IPS-18c (cell line): ENCODE measurements around the gene C22orf31.

Source experiments
- H3K4me3 ChIP-seq: 2 replicates; pipeline ENCODE4 v1.7.0; 2013; ENCODE audit warnings: low read depth, mild to moderate bottlenecking, low read length, moderate library complexity; ENCODE audit not compliant: insufficient read depth
- H3K9me3 ChIP-seq: one replicate; pipeline ENCODE4 v1.6.1; 2013; ENCODE audit warnings: mild to moderate bottlenecking, low read length, moderate library complexity; ENCODE audit not compliant: control insufficient read depth, insufficient read depth

C22orf31 gene

DNA sequence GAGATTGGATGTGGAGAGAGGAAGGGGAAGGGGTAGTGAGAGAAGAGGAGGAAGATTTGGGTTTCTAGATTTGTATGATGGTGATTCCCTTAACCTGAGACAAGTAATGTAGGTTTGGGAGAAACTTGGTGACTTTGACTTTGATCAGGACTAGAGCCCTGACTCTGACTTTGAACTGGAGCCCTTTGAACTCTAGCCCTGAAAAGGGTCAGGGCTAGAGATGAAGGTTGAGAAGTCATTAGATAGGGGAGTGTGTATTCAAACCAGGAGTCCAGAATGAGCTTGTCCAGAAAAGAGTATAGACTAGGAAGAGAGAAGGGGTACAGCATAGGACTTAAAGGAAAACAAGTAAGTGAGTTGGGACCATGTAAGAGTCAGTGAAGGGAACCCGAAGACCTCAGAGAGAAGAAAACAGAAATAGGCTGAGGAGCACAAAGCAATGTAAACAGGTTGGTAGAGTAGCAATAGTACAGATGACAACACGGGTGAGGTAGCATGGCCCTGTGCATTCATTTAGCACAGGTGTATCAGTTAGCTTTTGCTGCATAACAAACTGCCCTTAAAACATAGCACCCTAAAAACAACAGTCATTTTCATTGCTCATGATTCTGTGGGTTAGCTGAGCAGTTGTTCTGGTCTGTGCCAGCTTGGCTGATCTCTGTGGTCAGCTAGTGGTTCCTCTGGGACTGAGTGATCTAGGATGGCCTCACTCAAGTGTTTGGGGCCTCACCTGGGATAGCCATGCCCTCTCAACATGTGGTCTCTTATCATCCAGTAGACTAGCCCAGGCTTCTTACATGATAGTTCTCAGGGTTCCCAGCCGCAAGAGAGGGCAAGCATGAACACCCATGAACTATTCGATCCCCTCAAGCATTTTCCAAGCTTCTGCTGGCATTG lies 43.1 kb downstream of the C22orf31 start:
- H3K9me3 ChIP-seq: no peaks in the 10 kb centered on the region

DNA sequence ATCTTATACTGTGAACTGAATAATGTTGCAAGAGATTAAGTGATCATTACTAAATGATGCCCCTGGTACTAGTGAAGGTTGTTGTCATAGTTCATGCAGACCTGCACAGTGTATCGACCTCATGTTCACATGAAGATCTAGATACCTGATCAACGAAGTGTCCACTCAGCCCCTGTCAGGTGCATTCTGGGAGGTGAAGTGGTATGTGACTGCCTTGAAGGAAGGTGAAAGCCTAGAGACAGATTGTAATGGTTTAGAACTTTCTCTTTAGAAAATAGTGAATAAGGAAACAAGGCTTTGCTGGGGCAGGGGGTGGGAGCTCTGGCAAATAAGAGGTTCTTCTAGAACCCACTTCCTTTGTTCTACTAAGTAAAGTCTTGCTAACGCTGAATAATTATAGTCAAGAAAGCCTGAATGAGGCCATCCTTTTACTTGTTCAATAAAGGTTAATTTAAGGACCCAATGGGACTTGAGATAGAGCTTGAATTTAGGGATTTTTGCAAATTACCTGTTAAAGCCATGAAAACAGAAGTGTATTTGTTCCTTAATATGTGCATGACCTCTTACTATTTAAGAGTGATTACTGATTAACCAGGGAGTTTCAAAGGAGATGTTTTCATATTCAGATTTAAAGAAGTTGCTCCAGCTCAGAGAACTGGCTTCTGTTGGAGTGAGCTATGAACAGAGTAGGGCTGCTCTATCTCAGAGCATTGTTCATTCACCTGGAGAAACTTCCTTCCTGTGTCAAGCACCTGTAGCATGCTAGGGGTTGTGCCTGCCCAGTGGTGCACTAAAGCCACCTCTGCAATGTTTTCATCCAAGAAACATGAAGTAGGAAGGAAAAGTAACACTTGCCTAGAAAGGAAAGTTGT lies 45.3 kb downstream of the C22orf31 start:
- H3K4me3 ChIP-seq: no peak overlapping the region
- H3K9me3 ChIP-seq: no peaks in the 10 kb centered on the region

More for the DNA sequence above, 43.1 kb downstream of the C22orf31 start:
- H3K4me3 ChIP-seq: no peak overlapping the region

- Histone ChIP-seq H3K9me3 (no peaks in the 10 kb centered on the region), H3K4me3 (no peak overlapping the region)
These were observed 46.9 kb downstream of the C22orf31 start for GRCh38 chr22:29014773-29015172.

DNA sequence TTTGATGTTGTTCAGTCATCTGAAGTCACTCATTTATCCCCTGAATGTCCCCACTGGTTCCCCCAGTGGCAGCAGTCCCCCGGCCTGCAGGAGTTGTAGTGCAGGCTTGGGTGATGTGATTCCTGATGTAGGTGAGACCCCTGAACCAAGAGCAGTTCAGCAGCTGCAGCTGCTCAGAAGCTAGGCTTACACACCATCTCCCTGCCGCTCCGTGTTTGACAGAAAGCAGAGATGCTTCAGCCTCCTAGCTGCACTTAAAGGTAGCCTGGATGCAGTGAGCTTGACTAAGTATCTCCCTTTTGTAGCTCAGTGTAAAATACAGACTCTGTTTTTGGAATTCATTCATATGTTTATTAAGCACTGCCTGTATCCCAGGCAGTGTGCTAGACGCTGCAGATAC lies 47.3 kb downstream of the C22orf31 start:
- Histone ChIP-seq H3K4me3 (no peak overlapping the region), H3K9me3 (no peaks in the 10 kb centered on the region)

DNA sequence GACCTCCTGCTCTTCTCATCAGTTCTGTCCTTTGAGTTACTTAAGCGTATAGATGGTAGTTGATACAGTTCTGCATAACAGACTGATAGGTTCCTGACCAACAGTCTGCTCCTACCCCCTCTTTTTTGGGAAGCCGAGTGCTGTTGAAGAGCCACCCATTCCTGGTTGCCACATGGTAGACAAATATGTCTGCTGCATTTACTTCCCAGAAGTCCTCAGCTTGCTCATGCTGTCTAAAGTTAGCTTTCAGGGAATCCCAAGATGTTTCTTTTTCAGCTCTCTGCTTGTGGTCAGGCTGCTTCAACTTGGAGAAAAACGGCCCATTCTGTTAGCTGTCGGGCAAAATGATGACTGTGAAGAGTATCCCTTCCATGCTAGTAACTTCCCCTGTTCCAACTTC lies 48.7 kb downstream of the C22orf31 start:
- Histone ChIP-seq H3K4me3 (no peak overlapping the region), H3K9me3 (no peaks in the 10 kb centered on the region)

DNA sequence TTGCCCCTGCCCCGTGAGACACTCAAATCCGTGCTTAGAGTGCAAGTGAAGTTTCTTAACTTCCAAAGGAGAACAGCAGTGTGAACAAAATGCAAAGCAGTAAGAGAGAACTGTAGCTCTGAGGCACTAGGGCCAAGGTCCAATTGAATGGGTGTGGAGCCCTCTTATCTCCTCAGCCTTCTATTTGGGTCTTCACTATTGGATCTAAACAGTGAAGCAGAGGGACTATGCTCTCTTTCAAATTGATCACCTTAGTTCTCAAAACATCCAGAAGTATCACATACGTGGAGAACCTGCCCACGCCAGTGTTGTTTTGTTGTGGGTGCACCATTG lies 49.6 kb downstream of the C22orf31 start:
- Histone ChIP-seq H3K4me3 (no peak overlapping the region), H3K9me3 (no peaks in the 10 kb centered on the region)

DNA sequence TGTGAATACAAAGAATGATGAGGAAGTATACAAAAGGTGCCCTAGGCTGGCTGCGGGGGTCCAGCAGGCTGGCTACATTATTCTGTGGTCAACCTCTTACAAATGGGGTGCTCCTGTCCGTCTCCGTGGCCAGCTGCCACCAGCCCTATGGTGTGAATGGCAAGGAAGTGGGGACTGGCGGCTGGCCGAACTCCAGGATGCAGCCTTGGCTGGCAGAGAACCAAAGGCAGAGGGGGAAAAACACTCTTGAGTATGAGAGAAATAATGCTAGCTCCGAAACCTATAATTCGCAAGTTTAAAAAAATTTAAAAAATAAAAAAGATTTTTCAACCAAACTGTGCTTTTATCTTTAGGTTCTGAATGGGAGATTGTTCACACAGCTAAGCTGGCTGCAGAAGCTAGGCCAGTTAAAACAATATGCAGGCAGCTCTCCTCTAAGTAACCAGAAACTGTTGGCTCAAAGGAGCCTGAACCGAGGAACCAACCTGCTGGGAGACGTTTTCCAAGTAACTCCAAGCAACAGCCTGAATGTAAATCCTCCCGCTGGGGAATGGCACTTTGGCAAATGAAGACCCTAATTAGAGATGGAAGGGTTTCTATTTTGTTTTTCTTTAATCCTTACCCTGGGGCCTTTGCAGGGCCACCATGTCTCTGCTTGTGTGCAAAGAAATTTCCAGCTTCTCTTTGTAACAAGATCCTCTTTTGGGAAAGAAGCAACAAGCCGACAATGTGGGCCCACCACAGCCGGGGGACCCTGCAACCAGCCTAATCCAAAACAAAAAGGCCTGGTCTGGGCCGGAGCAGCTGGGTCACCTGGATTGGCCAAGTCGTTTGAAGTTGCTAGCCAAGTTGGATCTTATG lies 50.2 kb downstream of the C22orf31 start:
- no peak overlapping the region for H3K4me3 ChIP-seq
- H3K9me3 ChIP-seq: no peaks in the 10 kb centered on the region

DNA sequence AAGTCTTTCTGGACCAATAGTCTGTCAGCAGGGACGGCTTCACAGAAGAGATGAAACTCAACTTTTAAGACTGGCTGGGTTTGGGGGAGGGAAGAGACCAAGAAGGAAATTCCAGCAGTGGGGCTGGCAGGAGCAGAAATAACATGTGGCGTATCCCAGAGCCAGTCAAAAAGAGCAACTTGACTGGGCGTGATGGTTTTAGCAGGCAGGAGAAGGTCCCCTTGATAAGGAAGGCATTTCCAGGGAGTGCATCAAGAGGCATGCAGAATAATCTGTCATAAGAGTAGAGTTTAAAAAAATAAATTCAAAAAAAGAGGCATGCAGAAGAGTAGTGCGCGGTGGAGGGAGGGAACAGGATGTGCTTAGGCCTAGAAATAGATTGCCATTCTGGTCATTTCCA lies 52.5 kb downstream of the C22orf31 start:
- Histone ChIP-seq H3K4me3 (no peak overlapping the region), H3K9me3 (no peaks in the 10 kb centered on the region)
